PC-3 (cell line): ENCODE data around the gene ITGB4. TPM values are rescaled to one million over a fixed set of nuclear protein-coding genes. Genes with fewer than 3 reads are reported as not detected.

Experiments used
- ATAC-seq: fragments of 200-7000 bp; cut with Tn5 transposase; 2 replicates; pipeline ENCODE4 v1.9.1; 2020; ENCODE audit warnings: mild to moderate bottlenecking, moderate library complexity
- BruUV-seq: library from RNA; stranded (reverse); fragments of 400-500 nt; replicated peaks from 2 replicates; lab custom pipeline; 2021; lab: Mats Ljungman, UMichigan
- CTCF ChIA-PET: fragments of 300-600 bp; sonication (Branson Sonifier 250); formaldehyde crosslinking; loops from one replicate; lab custom pipeline; 2022; ENCODE audit warnings: antibody characterized with exemption; lab: Charles Lee
- POLR2A ChIA-PET: fragments of 300-600 bp; sonication (Branson Sonifier 250); formaldehyde crosslinking; loops from one replicate; lab custom pipeline; 2022; ENCODE audit warnings: antibody characterized with exemption; ENCODE audit not compliant: unreplicated experiment; lab: Charles Lee
- DNase-seq: peaks from one replicate; pipeline ENCODE4 v3.0.0-alpha.2; 2015
- H2AFZ ChIP-seq: fragments of 300-600 bp; sonication (generic); 2 replicates; pipeline ENCODE4 v1.6.0; 2016; ENCODE audit warnings: antibody characterized with exemption, low read length
- H3F3A ChIP-seq: fragments of 300-600 bp; sonication (generic); one replicate; pipeline ENCODE4 v1.6.0; 2017; ENCODE audit warnings: antibody characterized with exemption, low read length, control low read depth, mild to moderate bottlenecking; ENCODE audit not compliant: unreplicated experiment
- H3K27ac ChIP-seq: fragments of 300-600 bp; sonication (generic); 2 replicates; pipeline ENCODE4 v1.5.1; 2016; ENCODE audit warnings: mild to moderate bottlenecking, low read length
- H3K27me3 ChIP-seq: fragments of 300-600 bp; sonication (generic); 2 replicates; pipeline ENCODE4 v1.6.1; 2016; ENCODE audit warnings: low read length, mixed read lengths
- H3K36me3 ChIP-seq: fragments of 300-600 bp; sonication (generic); 2 replicates; pipeline ENCODE4 v1.6.1; 2016; ENCODE audit warnings: low read depth, mixed run types, low read length, mixed read lengths
- H3K4me1 ChIP-seq: fragments of 300-600 bp; sonication (generic); 2 replicates; pipeline ENCODE4 v1.5.1; 2016; ENCODE audit warnings: low read length; ENCODE audit not compliant: insufficient read depth
- H3K4me2 ChIP-seq: fragments of 300-600 bp; sonication (generic); 2 replicates; pipeline ENCODE4 v1.6.0; 2016; ENCODE audit warnings: low read length
- H3K4me3 ChIP-seq: fragments of 300-600 bp; sonication (generic); 2 replicates; pipeline ENCODE4 v1.5.1; 2016; ENCODE audit warnings: mild to moderate bottlenecking, low read length, mixed read lengths
- H3K79me2 ChIP-seq: fragments of 300-600 bp; sonication (generic); 2 replicates; pipeline ENCODE4 v1.6.1; 2017; ENCODE audit warnings: low read length, mixed read lengths
- H3K9ac ChIP-seq: fragments of 300-600 bp; sonication (generic); 2 replicates; pipeline ENCODE4 v1.6.0; 2016; ENCODE audit warnings: mild to moderate bottlenecking, low read length
- H3K9me2 ChIP-seq: fragments of 300-600 bp; sonication (generic); replicated peaks from 2 replicates; pipeline ENCODE4 v1.6.1; 2016; ENCODE audit warnings: mixed run types, low read length, mixed read lengths
- H3K9me3 ChIP-seq: fragments of 300-600 bp; sonication (generic); 2 replicates; pipeline ENCODE4 v1.6.1; 2016; ENCODE audit warnings: low read length, mixed read lengths
- H4K20me1 ChIP-seq: fragments of 300-600 bp; sonication (generic); 2 replicates; pipeline ENCODE4 v1.6.1; 2016; ENCODE audit warnings: low read length, mixed read lengths
- EZH2 ChIP-seq: fragments of 300-600 bp; sonication (generic); IDR thresholded peaks from one replicate; pipeline ENCODE4 v1.6.1; 2017; ENCODE audit warnings: antibody characterized with exemption, mild to moderate bottlenecking, low read length; ENCODE audit not compliant: unreplicated experiment
- EZH2phosphoT487 ChIP-seq: fragments of 300-600 bp; sonication (generic); IDR thresholded peaks from 2 replicates; pipeline ENCODE4 v1.6.1; 2018; ENCODE audit warnings: mild to moderate bottlenecking, antibody characterized with exemption, low read length, borderline replicate concordance
- intact Hi-C: fragments of 100-400 bp; cut with micrococcal nuclease; formaldehyde crosslinking; loops from 2 replicates; pipeline ENCODE4 v1.9.0; 2023
- total RNA-seq: library from RNA; depleted of rRNA; stranded (reverse); fragments of >200 nt; gene quantifications from 2 replicates; pipeline ENCODE4 v1.2.3, GENCODE V29; 2014
- TF ChIP-seq, protein P1 (sequence below): fragments of 300-600 bp; sonication (generic); conservative IDR thresholded peaks from 2 replicates; pipeline ENCODE4 v1.5.1; 2017; ENCODE audit warnings: antibody characterized with exemption, low read depth, mild to moderate bottlenecking, low read length

ITGB4 gene
- total RNA-seq, 1 experiment from 2014 or later: 273 TPM

DNA sequence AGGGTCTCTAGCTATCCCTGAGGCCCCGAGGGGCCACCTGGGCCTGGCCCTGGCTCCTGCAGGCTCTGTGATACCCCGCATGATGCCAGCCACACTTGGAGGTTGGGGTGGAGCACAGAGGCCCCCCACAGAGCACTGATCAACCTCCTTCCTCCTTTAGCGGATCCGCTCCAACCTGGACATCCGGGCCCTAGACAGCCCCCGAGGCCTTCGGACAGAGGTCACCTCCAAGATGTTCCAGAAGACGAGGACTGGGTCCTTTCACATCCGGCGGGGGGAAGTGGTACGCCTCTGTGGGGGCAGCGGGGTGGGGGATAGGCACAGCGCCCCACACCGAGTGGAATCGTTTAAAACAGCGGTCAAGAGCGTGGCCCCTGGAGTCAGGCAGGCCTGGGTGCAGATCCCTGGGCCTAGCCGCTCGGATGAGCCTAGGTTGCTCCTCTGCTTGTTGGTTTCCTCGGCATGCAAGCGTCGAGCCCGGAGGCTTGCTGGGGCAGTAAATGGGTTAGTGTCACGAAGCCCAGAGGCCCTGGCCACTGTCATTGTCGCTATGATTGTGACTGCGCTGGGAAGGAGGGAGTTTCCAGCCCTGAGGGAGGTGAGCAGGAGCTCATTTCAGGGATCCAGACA is 9.9 kb downstream of the ITGB4 start:
- H3K9me2 ChIP-seq: no peaks in the 10 kb centered on the region
- ChIA-PET CTCF (no interaction called here), POLR2A (no interaction called here)
- TF ChIP-seq, protein P1, sequence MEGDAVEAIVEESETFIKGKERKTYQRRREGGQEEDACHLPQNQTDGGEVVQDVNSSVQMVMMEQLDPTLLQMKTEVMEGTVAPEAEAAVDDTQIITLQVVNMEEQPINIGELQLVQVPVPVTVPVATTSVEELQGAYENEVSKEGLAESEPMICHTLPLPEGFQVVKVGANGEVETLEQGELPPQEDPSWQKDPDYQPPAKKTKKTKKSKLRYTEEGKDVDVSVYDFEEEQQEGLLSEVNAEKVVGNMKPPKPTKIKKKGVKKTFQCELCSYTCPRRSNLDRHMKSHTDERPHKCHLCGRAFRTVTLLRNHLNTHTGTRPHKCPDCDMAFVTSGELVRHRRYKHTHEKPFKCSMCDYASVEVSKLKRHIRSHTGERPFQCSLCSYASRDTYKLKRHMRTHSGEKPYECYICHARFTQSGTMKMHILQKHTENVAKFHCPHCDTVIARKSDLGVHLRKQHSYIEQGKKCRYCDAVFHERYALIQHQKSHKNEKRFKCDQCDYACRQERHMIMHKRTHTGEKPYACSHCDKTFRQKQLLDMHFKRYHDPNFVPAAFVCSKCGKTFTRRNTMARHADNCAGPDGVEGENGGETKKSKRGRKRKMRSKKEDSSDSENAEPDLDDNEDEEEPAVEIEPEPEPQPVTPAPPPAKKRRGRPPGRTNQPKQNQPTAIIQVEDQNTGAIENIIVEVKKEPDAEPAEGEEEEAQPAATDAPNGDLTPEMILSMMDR: no peak
- TF ChIP-seq EZH2phosphoT487 (no peak), EZH2 (no peak)
- no peaks in the 10 kb centered on the region for H4K20me1 ChIP-seq
- no peaks in the 10 kb centered on the region for H3K79me2 ChIP-seq
- H3K36me3 ChIP-seq: peaks cover 66% of the 10 kb centered on the region
- no peaks in the 10 kb centered on the region for H3F3A ChIP-seq
- ATAC-seq: no peak
- H3K9ac ChIP-seq: no peak overlapping the region
- H3K27me3 ChIP-seq: no peaks in the 10 kb centered on the region
- DNase-seq: no peak
- BruUV-seq: no TSS peak
- no peaks in the 10 kb centered on the region for H3K4me1 ChIP-seq
- intact Hi-C loops: no loop called here
- no peak overlapping the region for H3K4me2 ChIP-seq
- no peaks in the 10 kb centered on the region for H3K9me3 ChIP-seq
- no peak overlapping the region for H2AFZ ChIP-seq
- no peak overlapping the region for H3K4me3 ChIP-seq
- H3K27ac ChIP-seq: no peak overlapping the region

DNA sequence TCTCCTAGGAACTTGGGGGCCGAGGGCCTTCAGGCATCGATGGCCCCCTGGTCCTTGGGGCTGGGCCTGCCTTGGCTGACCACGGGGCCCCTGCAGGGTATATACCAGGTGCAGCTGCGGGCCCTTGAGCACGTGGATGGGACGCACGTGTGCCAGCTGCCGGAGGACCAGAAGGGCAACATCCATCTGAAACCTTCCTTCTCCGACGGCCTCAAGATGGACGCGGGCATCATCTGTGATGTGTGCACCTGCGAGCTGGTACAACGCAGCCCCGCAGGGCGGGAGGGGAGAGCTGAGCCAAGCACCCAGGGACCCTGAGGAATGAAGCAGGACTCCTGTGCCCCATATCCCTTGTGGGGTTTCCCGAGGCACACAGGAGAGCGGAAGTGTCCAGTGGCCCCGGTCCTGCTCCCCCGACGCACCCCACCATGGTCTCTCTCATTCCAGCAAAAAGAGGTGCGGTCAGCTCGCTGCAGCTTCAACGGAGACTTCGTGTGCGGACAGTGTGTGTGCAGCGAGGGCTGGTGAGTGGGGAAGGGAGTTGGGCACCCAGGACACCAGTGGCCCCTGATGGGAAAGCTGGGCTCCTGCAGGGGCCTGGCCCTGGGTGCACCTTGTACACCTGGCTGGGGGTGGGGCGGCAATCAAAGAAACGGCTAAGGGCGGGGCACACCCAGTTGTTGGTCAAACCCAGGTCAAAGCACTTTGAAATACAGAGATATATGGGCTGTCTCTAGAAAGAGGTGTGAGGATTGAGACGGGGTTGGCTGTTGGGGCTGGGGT is 10.6 kb downstream of the ITGB4 start:
- Histone ChIP-seq H3K9me3 (no peaks in the 10 kb centered on the region), H3K27me3 (no peaks in the 10 kb centered on the region), H3F3A (no peaks in the 10 kb centered on the region), H3K79me2 (no peaks in the 10 kb centered on the region), H3K4me2 (no peak overlapping the region), H3K27ac (no peak overlapping the region), H3K4me3 (no peak overlapping the region), H3K9ac (no peak overlapping the region), H3K9me2 (no peaks in the 10 kb centered on the region), H4K20me1 (no peaks in the 10 kb centered on the region), H3K36me3 (peaks cover 70% of the 10 kb centered on the region), H2AFZ (no peak overlapping the region), H3K4me1 (no peaks in the 10 kb centered on the region)
- intact Hi-C loops: no loop called here
- CTCF ChIA-PET: no interaction called here
- POLR2A ChIA-PET: no interaction called here
- TF ChIP-seq EZH2 (no peak), EZH2phosphoT487 (no peak)
- TF ChIP-seq, protein P1: no peak
- BruUV-seq: no TSS peak
- no peak for DNase-seq
- ATAC-seq: no peak

DNA sequence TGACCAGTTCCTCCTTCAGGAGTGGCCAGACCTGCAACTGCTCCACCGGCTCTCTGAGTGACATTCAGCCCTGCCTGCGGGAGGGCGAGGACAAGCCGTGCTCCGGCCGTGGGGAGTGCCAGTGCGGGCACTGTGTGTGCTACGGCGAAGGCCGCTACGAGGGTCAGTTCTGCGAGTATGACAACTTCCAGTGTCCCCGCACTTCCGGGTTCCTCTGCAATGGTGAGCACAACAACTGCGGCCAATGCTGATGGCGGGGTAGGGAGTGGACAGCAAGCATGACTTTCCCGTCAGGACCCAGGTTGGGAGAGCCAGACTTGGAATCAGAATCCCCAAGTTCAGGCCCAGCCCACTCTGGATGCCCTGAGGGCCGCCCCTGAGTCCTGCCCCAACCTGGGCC is 12.2 kb downstream of the ITGB4 start:
- DNase-seq (no peak), ATAC-seq (no peak)
- no peaks in the 10 kb centered on the region for H3K79me2 ChIP-seq
- no peak overlapping the region for H2AFZ ChIP-seq
- H3K9me2 ChIP-seq: no peaks in the 10 kb centered on the region
- POLR2A ChIA-PET: no interaction called here
- H3K27ac ChIP-seq: no peak overlapping the region
- H3F3A ChIP-seq: no peaks in the 10 kb centered on the region
- no TSS peak for BruUV-seq
- no peak overlapping the region for H3K4me3 ChIP-seq
- H3K36me3 ChIP-seq: peaks cover 66% of the 10 kb centered on the region
- no peak overlapping the region for H3K4me2 ChIP-seq
- CTCF ChIA-PET: interaction anchor here (0.7 kb wide), 1 partner anchor 103 kb away, joined by 8 read pairs; no protein-coding TSS in a partner anchor
- no peak overlapping the region for H3K9ac ChIP-seq
- TF ChIP-seq EZH2 (no peak), EZH2phosphoT487 (no peak)
- TF ChIP-seq, protein P1: no peak
- H3K27me3 ChIP-seq: no peaks in the 10 kb centered on the region
- H3K9me3 ChIP-seq: no peaks in the 10 kb centered on the region
- H3K4me1 ChIP-seq: no peaks in the 10 kb centered on the region
- intact Hi-C loops: no loop called here
- no peaks in the 10 kb centered on the region for H4K20me1 ChIP-seq
